ENCODE results near the gene SCAPER.

The SCAPER gene

GRCh38 chr15:76905013-76905839, at the start of gene SCAPER:
SCAPER (minus strand) TSS chr15:76905340; CDS start chr15:76883817, 21,523 bp downstream.
- peak; percentile 96 for DNase-seq (ENCODE audit: low spot score)

GRCh38 chr15:76954744-76955143, 49.6 kb upstream of the SCAPER start:
- no peak for DNase-seq (ENCODE audit: low spot score)

- no peak for DNase-seq (ENCODE audit: low spot score)
Measured at GRCh38 chr15:76953913-76954312, 48.8 kb upstream of the SCAPER start.

GRCh38 chr15:76951220-76951619, 46.1 kb upstream of the SCAPER start:
- no peak for DNase-seq (ENCODE audit: low spot score)

GRCh38 chr15:76947454-76947853, 42.3 kb upstream of the SCAPER start:
- no peak for DNase-seq (ENCODE audit: low spot score)

- peak; percentile 17 for DNase-seq (ENCODE audit: low spot score)
Measured at GRCh38 chr15:76945494-76946093, 40.5 kb upstream of the SCAPER start.

GRCh38 chr15:76942331-76942730, 37.2 kb upstream of the SCAPER start:
- DNase-seq (ENCODE audit: low spot score) = no peak

GRCh38 chr15:76941636-76942035, 36.5 kb upstream of the SCAPER start:
- DNase-seq (ENCODE audit: low spot score) = no peak

- no peak for DNase-seq (ENCODE audit: low spot score)
Measured at GRCh38 chr15:76939715-76940114, 34.6 kb upstream of the SCAPER start.

- DNase-seq (ENCODE audit: low spot score) = no peak
Measured at GRCh38 chr15:76938752-76939151, 33.6 kb upstream of the SCAPER start.

- no peak for DNase-seq (ENCODE audit: low spot score)
Measured at GRCh38 chr15:76936671-76937070, 31.5 kb upstream of the SCAPER start.

- no peak for DNase-seq (ENCODE audit: low spot score)
Measured at GRCh38 chr15:76935620-76936019, 30.5 kb upstream of the SCAPER start.

- DNase-seq (ENCODE audit: low spot score) = no peak
Measured at GRCh38 chr15:76932135-76932966, 27.2 kb upstream of the SCAPER start.

GRCh38 chr15:76931397-76932134, 26.4 kb upstream of the SCAPER start, which contains the start of gene RCN2:
RCN2 (plus strand) TSS chr15:76931749; CDS start chr15:76931842, 93 bp downstream.
- DNase-seq (ENCODE audit: low spot score) = peak; percentile 98

- no peak for DNase-seq (ENCODE audit: low spot score)
Measured at GRCh38 chr15:76930831-76931396, 25.8 kb upstream of the SCAPER start.

GRCh38 chr15:76929011-76929760, 24.0 kb upstream of the SCAPER start:
- DNase-seq (ENCODE audit: low spot score) = no peak

- no peak for DNase-seq (ENCODE audit: low spot score)
Measured at GRCh38 chr15:76928201-76928600, 23.1 kb upstream of the SCAPER start.

GRCh38 chr15:76916369-76916768, 11.2 kb upstream of the SCAPER start:
- DNase-seq (ENCODE audit: low spot score) = no peak

- DNase-seq (ENCODE audit: low spot score) = no peak
Measured at GRCh38 chr15:76913737-76914136, 8.6 kb upstream of the SCAPER start.

GRCh38 chr15:76912430-76912829, 7.3 kb upstream of the SCAPER start:
- no peak for DNase-seq (ENCODE audit: low spot score)

- no peak for DNase-seq (ENCODE audit: low spot score)
Measured at GRCh38 chr15:76905855-76906254, 715 bp upstream of the SCAPER start.

Data from AG08396 (cell line).